ENCODE results near the gene DNASE1L1.

- TF ChIP-seq CTCF (IDR thresholded peaks at IDR 0.05; ENCODE audit: poor library complexity, severe bottlenecking) (no peak), TAF1 (IDR thresholded peaks at IDR 0.05; ENCODE audit: low read depth) (no peak), POLR2AphosphoS5 (IDR thresholded peaks at IDR 0.05) (no peak), EZH2 (IDR thresholded peaks at IDR 0.05; ENCODE audit: borderline replicate concordance, insufficient read depth, low read length, poor library complexity, severe bottlenecking) (no peak), RAD21 (conservative IDR thresholded peaks at IDR 0.05) (no peak), EP300 (conservative IDR thresholded peaks at IDR 0.05; ENCODE audit: poor library complexity, severe bottlenecking) (no peak)
- TF ChIP-seq, protein P1, sequence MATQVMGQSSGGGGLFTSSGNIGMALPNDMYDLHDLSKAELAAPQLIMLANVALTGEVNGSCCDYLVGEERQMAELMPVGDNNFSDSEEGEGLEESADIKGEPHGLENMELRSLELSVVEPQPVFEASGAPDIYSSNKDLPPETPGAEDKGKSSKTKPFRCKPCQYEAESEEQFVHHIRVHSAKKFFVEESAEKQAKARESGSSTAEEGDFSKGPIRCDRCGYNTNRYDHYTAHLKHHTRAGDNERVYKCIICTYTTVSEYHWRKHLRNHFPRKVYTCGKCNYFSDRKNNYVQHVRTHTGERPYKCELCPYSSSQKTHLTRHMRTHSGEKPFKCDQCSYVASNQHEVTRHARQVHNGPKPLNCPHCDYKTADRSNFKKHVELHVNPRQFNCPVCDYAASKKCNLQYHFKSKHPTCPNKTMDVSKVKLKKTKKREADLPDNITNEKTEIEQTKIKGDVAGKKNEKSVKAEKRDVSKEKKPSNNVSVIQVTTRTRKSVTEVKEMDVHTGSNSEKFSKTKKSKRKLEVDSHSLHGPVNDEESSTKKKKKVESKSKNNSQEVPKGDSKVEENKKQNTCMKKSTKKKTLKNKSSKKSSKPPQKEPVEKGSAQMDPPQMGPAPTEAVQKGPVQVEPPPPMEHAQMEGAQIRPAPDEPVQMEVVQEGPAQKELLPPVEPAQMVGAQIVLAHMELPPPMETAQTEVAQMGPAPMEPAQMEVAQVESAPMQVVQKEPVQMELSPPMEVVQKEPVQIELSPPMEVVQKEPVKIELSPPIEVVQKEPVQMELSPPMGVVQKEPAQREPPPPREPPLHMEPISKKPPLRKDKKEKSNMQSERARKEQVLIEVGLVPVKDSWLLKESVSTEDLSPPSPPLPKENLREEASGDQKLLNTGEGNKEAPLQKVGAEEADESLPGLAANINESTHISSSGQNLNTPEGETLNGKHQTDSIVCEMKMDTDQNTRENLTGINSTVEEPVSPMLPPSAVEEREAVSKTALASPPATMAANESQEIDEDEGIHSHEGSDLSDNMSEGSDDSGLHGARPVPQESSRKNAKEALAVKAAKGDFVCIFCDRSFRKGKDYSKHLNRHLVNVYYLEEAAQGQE (IDR thresholded peaks at IDR 0.05; ENCODE audit: borderline replicate concordance): no peak
Measured at GRCh38 chrX:154448484-154448883, 39.4 kb upstream of the DNASE1L1 start.

Data from neural cell (in vitro differentiated cells).